Measurements from ENCODE around the gene OR5T1. TPM values are rescaled to one million over a fixed set of nuclear protein-coding genes. Genes with fewer than 3 reads are reported as not detected.

OR5T1 gene
- not detected for polyA plus RNA-seq (2012; ENCODE audit: insufficient read depth, insufficient read length)

GRCh38 chr11:56273854-56274253, at the start of gene OR5T1:
TSS of gene OR5T1 (plus strand) at chr11:56274154. CDS start at chr11:56275639, 1,485 bp downstream.
- no peak within 1 kb of the TSS for H3K4me3 ChIP-seq (ENCODE audit: low read length)
- DNase-seq (ENCODE audit: low read depth, low spot score): no peak

GRCh38 chr11:56234155-56234554, 39.8 kb upstream of the OR5T1 start, which contains the start of gene OR5T2:
TSS of gene OR5T2 (minus strand) at chr11:56234255. CDS start at chr11:56233062, 1,193 bp downstream.
- DNase-seq (ENCODE audit: low read depth, low spot score): no peak
- H3K4me3 ChIP-seq (ENCODE audit: low read length): no peak within 1 kb of the TSS

GRCh38 chr11:56251954-56252353, 22.0 kb upstream of the OR5T1 start, which contains the start of gene OR5T3:
TSS of gene OR5T3 (plus strand) at chr11:56252254. CDS start at chr11:56252254, 0 bp downstream.
- no peak for DNase-seq (ENCODE audit: low read depth, low spot score)

GRCh38 chr11:56271092-56271491, 2.9 kb upstream of the OR5T1 start:
- no peak overlapping the region for H3K4me3 ChIP-seq (ENCODE audit: low read length)
- no peak for DNase-seq (ENCODE audit: low read depth, low spot score)

More at GRCh38 chr11:56251954-56252353, 22.0 kb upstream of the OR5T1 start, which contains the start of gene OR5T3:
- no peak within 1 kb of the TSS for H3K4me3 ChIP-seq (ENCODE audit: low read length)

- no peak for DNase-seq (ENCODE audit: low read depth, low spot score)
- H3K4me3 ChIP-seq (ENCODE audit: low read length): no peak within 1 kb of the TSS
Measured at GRCh38 chr11:56292154-56292553, 18.2 kb downstream of the OR5T1 start, which contains the start of gene OR8H1. TSS of gene OR8H1 (minus strand) at chr11:56292254. CDS start at chr11:56291062, 1,192 bp downstream.

GRCh38 chr11:56296898-56297297, 22.9 kb downstream of the OR5T1 start:
- no peak for DNase-seq (ENCODE audit: low read depth, low spot score)
- no peak overlapping the region for H3K4me3 ChIP-seq (ENCODE audit: low read length)

- no peak for DNase-seq (ENCODE audit: low read depth, low spot score)
- H3K4me3 ChIP-seq (ENCODE audit: low read length): no peak overlapping the region
Measured at GRCh38 chr11:56307836-56308235, 33.9 kb downstream of the OR5T1 start.

GRCh38 chr11:56314844-56315243, 40.9 kb downstream of the OR5T1 start, which contains the start of gene OR8K3:
TSS of gene OR8K3 (plus strand) at chr11:56315144. CDS start at chr11:56318307, 3,163 bp downstream.
- DNase-seq (ENCODE audit: low read depth, low spot score): no peak
- H3K4me3 ChIP-seq (ENCODE audit: low read length): no peak within 1 kb of the TSS
